Epithelial cell of prostate (primary cell): ENCODE results near the gene LOXHD1.

Experiments
- DNase-seq: peaks from one replicate; pipeline ENCODE4 v3.0.0-alpha.2; 2011; ENCODE audit warnings: low read depth, low spot score
- H3K27ac ChIP-seq: fragments of 450-650 bp; 2 replicates; pipeline ENCODE4 v1.5.1; 2017; ENCODE audit warnings: mild to moderate bottlenecking

LOXHD1 gene

DNA sequence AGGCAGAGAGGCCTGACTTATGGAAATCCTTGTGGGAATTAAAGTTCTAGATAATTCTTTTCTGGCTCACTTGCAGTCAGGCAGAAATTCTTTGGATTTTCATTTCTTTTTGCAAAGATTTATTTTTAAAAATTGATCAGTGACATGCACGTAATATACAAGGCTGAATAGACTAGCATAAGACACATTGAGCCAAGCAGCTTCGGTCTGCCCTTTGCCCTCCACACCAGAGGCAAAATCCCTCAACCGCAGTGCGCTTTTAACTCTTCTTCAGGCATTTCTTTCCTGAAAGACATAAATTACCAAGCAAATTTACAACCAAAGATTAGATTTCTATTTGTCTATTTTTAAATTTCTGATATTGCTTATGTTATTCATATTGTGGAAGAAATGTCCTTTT is 227.9 kb downstream of the LOXHD1 start:
- H3K27ac ChIP-seq: no peak overlapping the region
- DNase-seq: no peak

DNA sequence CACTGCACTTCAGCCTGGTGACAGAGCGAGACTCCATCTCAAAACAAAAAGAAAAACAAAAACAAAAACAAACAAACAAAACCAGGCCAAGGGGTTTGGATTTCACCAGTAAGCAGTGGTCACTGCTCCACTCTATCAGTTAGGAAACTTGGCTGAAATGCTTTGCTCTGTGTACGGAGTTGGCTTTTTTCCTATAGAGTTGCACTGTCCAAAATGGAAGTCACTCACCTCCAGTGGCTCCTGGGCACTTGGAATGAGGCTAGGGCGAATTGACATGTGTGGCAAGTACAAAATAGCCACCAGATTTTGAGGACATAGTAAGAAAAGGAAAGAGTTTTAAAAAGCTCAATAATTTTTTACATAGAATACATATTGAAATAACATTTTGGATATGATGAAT is 228.7 kb downstream of the LOXHD1 start:
- no peak overlapping the region for H3K27ac ChIP-seq
- DNase-seq: no peak

GRCh38 chr18:46427216-46427995 is 229.6 kb downstream of the LOXHD1 start:
- no peak for DNase-seq
- no peak overlapping the region for H3K27ac ChIP-seq
